ENCODE measurements around the gene WDR27.

GRCh38 chr6:169623343-169623742 lies 78.5 kb downstream of the WDR27 start:
- TF ChIP-seq BACH2 (CRISPR knock-in tag; IDR thresholded peaks at IDR 0.05; ENCODE audit: borderline replicate concordance): no peak
- TF ChIP-seq ZFP30 (CRISPR knock-in tag; IDR thresholded peaks at IDR 0.05): no peak
